ENCODE data around the gene PPFIA4. TPM values are rescaled to one million over a fixed set of nuclear protein-coding genes. Genes with fewer than 3 reads are reported as not detected.
A peak's percentile ranks its signal among the peaks of the same experiment; 100 is the strongest.
"Not testable (repeated sequence)": the region's sequence is repeated elsewhere in the genome, so short reads cannot be mapped to it uniquely, and the experiment has no call there.

Gene PPFIA4
- total RNA-seq = 10 to 100 TPM; 20.8 to 21.3 TPM

DNA sequence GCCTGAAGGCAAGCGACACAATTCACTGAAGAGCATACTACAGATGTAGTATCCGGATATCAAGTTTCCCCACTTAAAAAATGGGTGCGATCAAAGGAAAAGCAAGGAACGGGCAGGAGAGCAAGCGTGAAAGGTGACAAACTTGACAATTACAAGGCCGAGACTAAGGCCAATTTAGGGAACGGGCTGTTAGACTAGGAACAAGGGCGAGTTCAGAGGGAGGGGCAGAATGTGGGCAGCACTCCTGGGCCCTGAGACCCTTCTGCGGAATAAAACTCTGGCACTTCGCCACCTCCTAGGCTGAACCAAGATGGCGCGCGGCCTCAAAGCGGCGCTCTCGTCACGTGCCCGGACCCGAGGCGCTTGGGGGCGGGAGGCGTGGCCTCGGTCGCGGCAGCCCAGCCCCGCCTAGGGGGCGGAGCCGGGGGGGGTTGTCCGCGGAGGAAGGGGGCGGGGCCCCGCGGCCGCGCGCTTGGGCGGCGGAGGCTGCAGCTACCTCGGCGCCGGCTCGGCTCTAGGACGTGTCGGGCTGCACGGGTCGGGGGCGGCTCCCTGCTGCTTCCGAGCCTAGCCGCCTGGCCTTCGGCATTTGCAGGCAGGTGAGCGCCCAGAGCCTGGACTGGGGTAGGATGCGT, at the start of gene PPFIA4:
Gene PPFIA4, plus strand, starts transcription at position 461 of the 635 bp plus-strand sequence. CDS start 12,518 bp downstream, outside the sequence.
- peaks cover 6% of the 10 kb centered on the region for H3K9me3 Mint-ChIP-seq
- H3K27me3 Mint-ChIP-seq = peaks cover 9% of the 10 kb centered on the region
- peak within 1 kb of the TSS; percentile 67 for H3K27ac Mint-ChIP-seq
- peaks cover 12% of the 10 kb centered on the region for H3K4me1 Mint-ChIP-seq
- peaks cover 28% of the 10 kb centered on the region for H3K36me3 Mint-ChIP-seq
- H3K4me3 Mint-ChIP-seq = peak within 1 kb of the TSS; percentile 84
- peak; percentile 94 for DNase-seq

DNA sequence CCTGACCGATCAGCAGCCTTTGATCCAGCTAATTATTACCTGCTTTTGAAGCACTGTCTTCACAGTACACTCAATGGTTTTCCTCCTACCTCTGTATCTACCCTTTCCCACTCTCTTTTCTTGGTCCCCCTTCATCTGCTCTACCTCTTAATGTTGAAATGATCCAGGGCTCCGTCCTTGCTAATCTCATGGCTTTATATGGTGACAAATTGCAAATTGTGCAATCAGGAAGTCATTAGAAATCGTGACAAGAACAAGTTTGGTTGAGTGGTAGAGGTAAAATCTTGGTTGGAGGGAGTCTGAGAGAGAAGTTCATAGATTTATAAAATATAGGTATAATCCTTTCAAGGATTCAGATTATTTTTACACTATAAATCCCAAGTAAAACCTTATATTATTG, 49.7 kb upstream of the PPFIA4 start:
- H3K4me1 Mint-ChIP-seq = no peaks in the 10 kb centered on the region
- H3K4me3 Mint-ChIP-seq = no peak overlapping the region
- H3K9me3 Mint-ChIP-seq = no peaks in the 10 kb centered on the region
- no peak for DNase-seq
- H3K36me3 Mint-ChIP-seq = no peaks in the 10 kb centered on the region
- H3K27ac Mint-ChIP-seq = no peak overlapping the region
- H3K27me3 Mint-ChIP-seq = peaks cover 13% of the 10 kb centered on the region

DNA sequence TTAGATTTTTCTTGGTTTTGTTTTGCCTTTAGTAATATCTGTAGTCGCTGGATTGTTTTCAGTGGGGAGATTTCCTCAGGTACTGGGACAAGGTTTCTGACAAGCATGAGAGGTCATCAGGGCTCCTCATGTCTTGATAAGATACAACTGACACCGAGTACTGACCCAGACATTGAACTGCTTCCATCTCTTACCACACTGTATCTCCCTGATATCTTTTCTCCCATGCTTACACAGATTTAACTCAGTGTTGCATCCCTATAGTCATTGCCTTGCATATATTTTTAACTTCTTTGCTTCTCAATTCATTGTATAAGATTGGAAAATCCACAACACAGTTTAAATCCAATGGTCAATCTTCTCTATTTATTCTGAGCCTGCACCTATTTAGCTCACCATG, 46.8 kb upstream of the PPFIA4 start:
- no peaks in the 10 kb centered on the region for H3K9me3 Mint-ChIP-seq
- no peak overlapping the region for H3K27ac Mint-ChIP-seq
- H3K4me1 Mint-ChIP-seq = no peaks in the 10 kb centered on the region
- H3K27me3 Mint-ChIP-seq = peaks cover 13% of the 10 kb centered on the region
- H3K36me3 Mint-ChIP-seq = no peaks in the 10 kb centered on the region
- no peak overlapping the region for H3K4me3 Mint-ChIP-seq
- DNase-seq = no peak

GRCh38 chr1:202981939-202982338, 44.4 kb upstream of the PPFIA4 start:
- no peaks in the 10 kb centered on the region for H3K36me3 Mint-ChIP-seq

DNA sequence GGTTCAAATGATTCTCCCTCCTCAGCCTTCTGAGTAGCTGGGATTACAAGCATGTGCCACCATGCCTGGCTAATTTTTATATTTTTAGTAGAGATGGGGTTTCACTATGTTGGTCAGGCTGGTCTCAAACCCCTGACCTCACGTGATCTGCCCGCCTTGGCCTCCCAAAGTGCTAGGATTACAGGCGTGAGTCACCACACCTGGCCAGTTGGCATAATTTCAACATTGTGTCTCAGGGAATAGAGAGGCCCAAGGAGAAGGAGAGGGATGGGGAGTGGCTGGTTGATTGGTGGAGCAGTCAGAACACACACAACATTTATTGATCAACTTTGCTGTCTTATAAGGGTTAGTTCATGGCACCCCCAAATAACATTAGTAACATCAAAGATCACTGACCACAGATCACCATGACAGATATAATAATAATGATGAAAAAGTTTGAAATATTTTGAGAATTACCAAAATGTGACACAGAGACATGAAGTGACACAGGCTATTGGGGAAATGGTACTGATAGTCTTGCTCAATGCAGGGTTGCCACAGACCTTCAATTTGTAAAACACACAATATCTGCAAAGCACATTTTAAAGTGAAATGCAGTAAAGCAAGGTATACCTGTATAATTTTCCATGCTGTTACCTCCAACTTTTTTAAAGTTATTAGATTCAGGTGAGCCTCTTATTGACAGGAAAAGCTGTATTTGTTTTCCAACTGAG, 43.4 kb upstream of the PPFIA4 start:
- Mint-ChIP-seq H3K4me3 (no peak overlapping the region), H3K27ac (no peak overlapping the region), H3K36me3 (no peaks in the 10 kb centered on the region)

More at GRCh38 chr1:202981939-202982338, 44.4 kb upstream of the PPFIA4 start:
- Mint-ChIP-seq H3K9me3 (no peaks in the 10 kb centered on the region), H3K4me1 (no peaks in the 10 kb centered on the region), H3K4me3 (no peak overlapping the region), H3K27me3 (peaks cover 8% of the 10 kb centered on the region), H3K27ac (no peak overlapping the region)
- no peak for DNase-seq

DNA sequence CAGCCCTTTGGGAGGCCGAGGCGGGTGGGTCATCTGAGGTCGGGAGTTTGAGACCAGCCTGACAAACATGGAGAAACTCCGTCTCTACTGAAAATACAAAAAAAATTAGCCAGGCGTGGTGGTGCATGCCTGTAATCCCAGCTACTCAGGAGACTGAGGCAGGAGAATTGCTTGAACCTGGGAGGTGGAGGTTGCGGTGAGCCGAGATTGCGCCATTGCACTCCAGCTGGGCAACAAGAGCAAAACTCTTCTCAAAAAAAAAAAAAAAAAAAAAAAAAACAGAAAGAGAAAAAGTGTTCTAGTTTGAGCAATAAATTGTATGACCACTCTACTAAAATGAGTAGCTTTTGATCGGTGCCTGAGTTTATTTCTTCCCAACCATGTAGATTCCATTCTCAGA, 40.2 kb upstream of the PPFIA4 start:
- not testable (repeated sequence) for H3K4me3 Mint-ChIP-seq, DNase-seq

More for the DNA sequence above, 43.4 kb upstream of the PPFIA4 start:
- no peaks in the 10 kb centered on the region for H3K4me1 Mint-ChIP-seq
- H3K9me3 Mint-ChIP-seq = no peaks in the 10 kb centered on the region
- DNase-seq = no peak
- H3K27me3 Mint-ChIP-seq = peaks cover 8% of the 10 kb centered on the region

GRCh38 chr1:202987255-202987654, 39.0 kb upstream of the PPFIA4 start:
- H3K36me3 Mint-ChIP-seq = no peaks in the 10 kb centered on the region
- H3K27me3 Mint-ChIP-seq = peaks cover 11% of the 10 kb centered on the region
- no peak overlapping the region for H3K27ac Mint-ChIP-seq
- no peak overlapping the region for H3K4me3 Mint-ChIP-seq
- no peaks in the 10 kb centered on the region for H3K4me1 Mint-ChIP-seq
- no peaks in the 10 kb centered on the region for H3K9me3 Mint-ChIP-seq
- DNase-seq = no peak

More for the DNA sequence above, 40.2 kb upstream of the PPFIA4 start:
- not testable (repeated sequence) for H3K4me1 Mint-ChIP-seq, H3K36me3 Mint-ChIP-seq, H3K27ac Mint-ChIP-seq, H3K9me3 Mint-ChIP-seq, H3K27me3 Mint-ChIP-seq

DNA sequence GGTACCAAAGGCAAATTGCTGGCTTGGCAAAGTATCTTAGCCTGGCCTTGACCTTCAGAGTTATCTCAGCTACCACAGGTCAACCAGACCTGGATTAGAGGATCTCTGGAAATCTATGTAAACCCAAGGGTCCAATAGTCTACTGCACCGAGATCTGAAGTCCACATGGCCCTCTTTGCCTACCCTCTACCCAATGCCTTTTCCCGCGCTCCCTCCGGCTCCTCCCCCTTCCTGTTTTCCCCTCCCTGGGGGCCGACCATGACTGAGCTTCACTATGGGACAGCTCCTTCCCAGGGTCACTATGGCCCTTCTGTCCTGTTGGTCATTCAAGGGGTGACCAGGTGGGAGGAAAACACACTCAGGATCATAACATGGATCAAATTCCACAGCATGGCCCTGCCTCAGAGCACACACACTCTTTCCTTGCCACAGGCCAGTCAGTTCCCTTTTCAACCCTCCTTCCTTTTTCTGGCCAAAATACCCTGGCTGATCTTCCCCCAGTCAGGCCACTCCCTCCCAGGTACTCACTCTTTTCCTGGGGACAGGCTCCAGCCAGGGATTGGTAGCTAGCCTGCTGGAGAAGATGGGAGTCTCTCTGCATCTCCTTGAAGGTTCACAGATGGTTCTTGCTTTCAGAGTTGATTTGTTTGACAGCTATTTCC, 38.2 kb upstream of the PPFIA4 start:
- Mint-ChIP-seq H3K27me3 (peaks cover 11% of the 10 kb centered on the region), H3K4me3 (no peak overlapping the region), H3K9me3 (no peaks in the 10 kb centered on the region), H3K4me1 (no peaks in the 10 kb centered on the region), H3K36me3 (no peaks in the 10 kb centered on the region), H3K27ac (no peak overlapping the region)
- no peak for DNase-seq

GRCh38 chr1:202989879-202990278, 36.4 kb upstream of the PPFIA4 start:
- peaks cover 17% of the 10 kb centered on the region for H3K27me3 Mint-ChIP-seq
- no peaks in the 10 kb centered on the region for H3K36me3 Mint-ChIP-seq
- no peak overlapping the region for H3K27ac Mint-ChIP-seq

GRCh38 chr1:202991112-202991511, 35.2 kb upstream of the PPFIA4 start:
- H3K27me3 Mint-ChIP-seq = peaks cover 26% of the 10 kb centered on the region
- no peak overlapping the region for H3K4me3 Mint-ChIP-seq
- no peak for DNase-seq
- no peaks in the 10 kb centered on the region for H3K4me1 Mint-ChIP-seq
- H3K27ac Mint-ChIP-seq = no peak overlapping the region
- no peaks in the 10 kb centered on the region for H3K9me3 Mint-ChIP-seq
- H3K36me3 Mint-ChIP-seq = no peaks in the 10 kb centered on the region

More at GRCh38 chr1:202989879-202990278, 36.4 kb upstream of the PPFIA4 start:
- Mint-ChIP-seq H3K4me1 (no peaks in the 10 kb centered on the region), H3K9me3 (no peaks in the 10 kb centered on the region), H3K4me3 (no peak overlapping the region)
- DNase-seq = no peak

DNA sequence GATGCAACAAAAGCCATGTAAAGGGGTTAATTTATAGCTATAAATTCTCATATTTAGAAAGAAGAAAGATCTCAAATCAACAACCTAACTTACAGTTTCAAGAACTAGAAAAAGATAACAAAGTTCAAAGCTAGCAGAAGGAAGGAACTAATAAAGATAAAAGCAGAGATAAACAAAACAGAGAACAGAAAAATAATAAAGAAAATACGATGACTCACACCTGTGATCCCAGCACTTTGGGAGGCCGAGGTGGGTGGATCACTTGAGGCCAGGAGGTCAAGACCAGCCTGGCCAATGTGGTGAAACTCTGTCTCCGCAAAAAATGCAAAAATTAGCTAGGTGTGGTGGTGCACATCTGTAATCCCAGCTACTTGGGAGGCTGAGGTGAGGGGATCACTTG, 31.5 kb upstream of the PPFIA4 start:
- Mint-ChIP-seq H3K4me1 (peaks cover 4% of the 10 kb centered on the region), H3K27me3 (peaks cover 41% of the 10 kb centered on the region), H3K36me3 (no peaks in the 10 kb centered on the region), H3K27ac (no peak overlapping the region), H3K4me3 (no peak overlapping the region), H3K9me3 (no peaks in the 10 kb centered on the region)
- DNase-seq = no peak

- Mint-ChIP-seq H3K36me3 (no peaks in the 10 kb centered on the region), H3K27me3 (peaks cover 33% of the 10 kb centered on the region), H3K27ac (no peak overlapping the region), H3K4me3 (peak overlapping the region; percentile 44), H3K4me1 (peaks cover 5% of the 10 kb centered on the region), H3K9me3 (no peaks in the 10 kb centered on the region)
- DNase-seq = peak; percentile 41
These were observed 27.2 kb upstream of the PPFIA4 start for GRCh38 chr1:202998836-202999750.

GRCh38 chr1:203000217-203000944, 25.9 kb upstream of the PPFIA4 start:
- no peaks in the 10 kb centered on the region for H3K9me3 Mint-ChIP-seq
- H3K4me1 Mint-ChIP-seq = peaks cover 5% of the 10 kb centered on the region
- no peak overlapping the region for H3K4me3 Mint-ChIP-seq
- H3K27me3 Mint-ChIP-seq = peaks cover 22% of the 10 kb centered on the region
- DNase-seq = no peak
- no peaks in the 10 kb centered on the region for H3K36me3 Mint-ChIP-seq
- no peak overlapping the region for H3K27ac Mint-ChIP-seq

GRCh38 chr1:203001986-203002385, 24.3 kb upstream of the PPFIA4 start:
- Mint-ChIP-seq H3K4me1 (peaks cover 17% of the 10 kb centered on the region), H3K9me3 (peaks cover 2% of the 10 kb centered on the region), H3K4me3 (no peak overlapping the region), H3K27me3 (peaks cover 12% of the 10 kb centered on the region), H3K36me3 (peaks cover 5% of the 10 kb centered on the region), H3K27ac (no peak overlapping the region)
- no peak for DNase-seq

Measured in activated naive CD8-positive, alpha-beta T cell treated with anti-CD3 and anti-CD28 coated beads for 36 hours (primary cell).